Gastrocnemius medialis (tissue), 4 donors: ENCODE measurements around the gene FAM3C.

Source experiments
- CTCF ChIP-seq, 5 experiments: fragments of 450-650 bp in 3 of 5; fragments of 200-600 bp in 2 of 5; sonication (generic) in 2 of 5; IDR thresholded peaks in 4 of 5; conservative IDR thresholded peaks in 1 of 5; 1 replicate in 4 of 5; 2 replicates in 1 of 5; pipeline ENCODE4 v1.5.1; 2016 to 2019; ENCODE audit warnings: antibody characterized with exemption in 5 of 5, mild to moderate bottlenecking in 3 of 5, moderate library complexity in 3 of 5
- POLR2A ChIP-seq, 2 donors: fragments of 450-650 bp; IDR thresholded peaks; one replicate each; pipeline ENCODE4 v1.6.1; 2017; ENCODE audit warnings: antibody characterized with exemption in 2 of 2, mild to moderate bottlenecking in 2 of 2, moderate library complexity in 2 of 2

DNA sequence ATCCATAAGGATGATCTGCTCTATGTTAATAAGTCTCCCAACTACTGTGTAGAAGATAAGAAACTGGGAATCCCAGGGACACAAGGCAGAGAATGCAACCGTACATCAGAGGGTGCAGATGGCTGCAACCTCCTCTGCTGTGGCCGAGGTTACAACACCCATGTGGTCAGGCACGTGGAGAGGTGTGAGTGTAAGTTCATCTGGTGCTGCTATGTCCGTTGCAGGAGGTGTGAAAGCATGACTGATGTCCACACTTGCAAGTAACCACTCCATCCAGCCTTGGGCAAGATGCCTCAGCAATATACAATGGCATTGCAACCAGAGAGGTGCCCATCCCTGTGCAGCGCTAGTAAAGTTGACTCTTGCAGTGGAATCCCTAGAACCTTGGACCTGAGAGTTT is 57.0 kb downstream of the FAM3C start:
- no peak for TF ChIP-seq POLR2A (IDR thresholded peaks at IDR 0.05)
- no peak for TF ChIP-seq CTCF (IDR thresholded peaks at IDR 0.05 in 4 of 5, conservative IDR thresholded peaks at IDR 0.05 in 1 of 5)
